SK-N-SH (cell line): ENCODE data around the gene DDC.

Source experiments
- CTCF ChIP-seq: fragments of 200-600 bp; sonication (generic); IDR thresholded peaks from 2 replicates; pipeline ENCODE4 v1.6.1; 2017; ENCODE audit warnings: antibody characterized with exemption, mild to moderate bottlenecking, moderate library complexity
- JUND ChIP-seq: IDR thresholded peaks from 2 replicates; pipeline ENCODE4 v1.4.0; 2012
- POLR2AphosphoS5 ChIP-seq: IDR thresholded peaks from 2 replicates; pipeline ENCODE4 v1.6.1; 2012; ENCODE audit warnings: low read depth, low read length
- TCF12 ChIP-seq: IDR thresholded peaks from 2 replicates; pipeline ENCODE4 v1.4.0; 2012
- TF ChIP-seq, protein P1 (sequence below): IDR thresholded peaks from 2 replicates; pipeline ENCODE4 v1.4.0; 2012; ENCODE audit warnings: low read depth

DNA sequence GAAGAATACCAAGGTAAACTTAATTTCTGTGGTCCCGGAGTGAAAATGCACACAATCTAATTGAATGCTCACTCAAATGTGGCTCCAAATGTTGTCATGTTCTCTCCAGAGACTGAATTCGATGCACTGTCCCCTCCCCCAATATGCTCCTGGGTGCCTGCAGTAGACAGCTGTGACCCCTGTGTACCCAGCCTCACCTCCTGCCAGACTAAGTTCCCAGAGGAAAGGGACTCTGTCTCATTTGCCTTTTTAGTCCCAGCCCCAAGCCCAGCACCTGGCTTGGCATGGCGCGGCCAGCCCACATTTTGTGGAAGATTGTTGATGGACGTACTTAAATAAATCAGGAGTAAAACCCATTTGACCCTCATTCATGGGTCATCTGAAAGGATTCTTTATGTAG is 93.2 kb downstream of the DDC start:
- TF ChIP-seq, protein P1, sequence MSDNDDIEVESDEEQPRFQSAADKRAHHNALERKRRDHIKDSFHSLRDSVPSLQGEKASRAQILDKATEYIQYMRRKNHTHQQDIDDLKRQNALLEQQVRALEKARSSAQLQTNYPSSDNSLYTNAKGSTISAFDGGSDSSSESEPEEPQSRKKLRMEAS: no peak
- TF ChIP-seq JUND (no peak), POLR2AphosphoS5 (no peak), TCF12 (no peak), CTCF (no peak)
